Subcutaneous abdominal adipose tissue (tissue), 5 donors: ENCODE results near the gene CCDC60.

ENCODE experiments used
- H3K27ac ChIP-seq: one replicate; pipeline ENCODE4 v1.7.0; 2013; ENCODE audit warnings: low read depth, mild to moderate bottlenecking, inconsistent platforms, low read length, moderate library complexity
- H3K27me3 ChIP-seq, 5 donors: one replicate each; pipeline ENCODE4 v1.7.0; 2013; ENCODE audit warnings: low read length in 5 of 5, inconsistent platforms in 1 of 5; ENCODE audit not compliant: control insufficient read depth in 5 of 5, insufficient read depth in 4 of 5
- H3K36me3 ChIP-seq, 5 donors: one replicate each; pipeline ENCODE4 v1.7.0; 2013; ENCODE audit warnings: low read length in 5 of 5; ENCODE audit not compliant: control insufficient read depth in 5 of 5, insufficient read depth in 5 of 5
- H3K4me1 ChIP-seq, 5 donors: one replicate each; pipeline ENCODE4 v1.7.0; 2013; ENCODE audit warnings: low read length in 5 of 5, mild to moderate bottlenecking in 3 of 5, moderate library complexity in 1 of 5; ENCODE audit not compliant: control insufficient read depth in 5 of 5, insufficient read depth in 5 of 5
- H3K4me3 ChIP-seq, 5 donors: one replicate each; pipeline ENCODE4 v1.7.0; 2013; ENCODE audit warnings: low read length in 5 of 5, low read depth in 1 of 5
- H3K9ac ChIP-seq, 5 donors: one replicate each; pipeline ENCODE4 v1.7.0; 2013; ENCODE audit warnings: low read length in 5 of 5, mild to moderate bottlenecking in 4 of 5, moderate library complexity in 3 of 5
- H3K9me3 ChIP-seq, 5 donors: one replicate each; pipeline ENCODE4 v1.7.0; 2013; ENCODE audit warnings: low read length in 5 of 5; ENCODE audit not compliant: control insufficient read depth in 5 of 5
- donor health status: healthy.
- donor health status: healthy.
- donor health status: healthy.
- donor health status: healthy.
- donor health status: healthy.

CCDC60 gene

DNA sequence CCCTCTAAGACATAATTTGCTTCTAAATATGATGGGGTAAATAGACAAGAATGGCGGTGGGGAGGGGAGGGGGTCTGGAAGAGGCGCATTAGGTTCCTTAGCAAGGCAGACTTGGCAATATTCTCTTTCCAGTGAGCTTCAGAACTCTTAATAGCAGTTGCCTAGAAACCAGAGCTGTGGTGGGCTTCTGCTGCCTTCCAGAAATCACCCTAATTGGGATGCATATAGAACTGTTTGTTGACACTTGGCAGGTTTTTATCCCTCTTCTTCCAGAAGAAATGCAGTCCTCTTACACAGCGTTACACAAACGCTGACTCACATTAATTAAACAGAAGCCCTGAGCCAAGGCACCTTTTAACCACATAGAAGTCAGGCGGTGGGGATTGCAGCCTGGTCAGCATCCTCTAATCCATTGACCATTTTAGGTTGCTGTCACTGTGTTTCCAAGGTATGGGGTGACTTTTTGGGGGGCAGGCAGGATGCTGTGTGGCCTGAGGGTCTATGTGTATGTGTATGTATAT, 114.1 kb downstream of the CCDC60 start:
- no peak overlapping the region for H3K9ac ChIP-seq
- H3K36me3 ChIP-seq, result no peaks in the 10 kb centered on the region
- no peak overlapping the region for H3K27ac ChIP-seq
- H3K9me3 ChIP-seq, result no peaks in the 10 kb centered on the region
- peaks cover 0 to 3% (median 0%) of the 10 kb centered on the region in 5 donors for H3K27me3 ChIP-seq
- H3K4me1 ChIP-seq, result no peaks in the 10 kb centered on the region
- no peak overlapping the region for H3K4me3 ChIP-seq

DNA sequence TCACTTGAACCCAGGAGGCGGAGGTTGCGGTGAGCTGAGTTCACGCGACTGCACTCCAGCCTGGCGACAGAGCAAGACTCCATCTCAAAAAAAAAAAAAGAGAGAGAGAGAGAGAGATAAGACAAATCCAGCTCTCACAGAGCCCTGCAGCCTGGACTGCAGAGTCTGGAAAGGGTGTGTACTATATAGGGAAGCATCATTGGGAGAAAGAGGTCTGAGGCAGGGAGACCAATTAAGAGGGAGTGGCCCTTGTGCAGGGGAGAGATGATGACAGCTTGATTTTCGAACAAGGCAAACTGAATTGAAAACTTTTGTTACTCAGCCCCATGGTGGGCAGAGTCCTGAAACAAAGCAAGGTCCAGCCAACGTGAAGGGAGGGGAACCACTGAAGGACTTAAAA, 116.2 kb downstream of the CCDC60 start:
- no peak overlapping the region for H3K27ac ChIP-seq
- no peak overlapping the region for H3K9ac ChIP-seq
- no peak overlapping the region for H3K4me3 ChIP-seq
- no peaks in the 10 kb centered on the region for H3K9me3 ChIP-seq
- H3K4me1 ChIP-seq, result no peaks in the 10 kb centered on the region
- H3K36me3 ChIP-seq, result no peaks in the 10 kb centered on the region
- H3K27me3 ChIP-seq, result peaks cover 0 to 4% (median 0%) of the 10 kb centered on the region in 5 donors

DNA sequence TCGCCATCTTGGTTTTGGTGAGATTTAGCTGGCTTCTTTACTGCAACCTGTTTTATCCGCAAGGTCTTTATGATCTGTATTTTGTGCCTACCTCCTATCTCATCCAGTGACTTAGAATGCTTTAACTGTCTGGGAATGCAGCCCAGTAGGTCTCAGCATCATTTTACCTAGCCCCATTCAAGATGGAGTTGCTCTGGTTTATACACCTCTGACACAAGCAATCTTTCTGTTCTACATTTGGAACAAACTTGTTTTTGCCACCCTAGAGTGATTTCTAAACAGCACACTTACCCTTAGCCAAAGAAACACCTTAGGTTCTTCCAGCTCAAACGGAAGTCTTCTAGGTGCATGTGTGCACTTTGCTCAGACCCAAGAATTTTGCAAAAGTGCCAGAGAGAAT, 122.3 kb downstream of the CCDC60 start:
- Histone ChIP-seq H3K9ac (no peak overlapping the region), H3K27me3 (peaks cover 0 to 4% (median 3%) of the 10 kb centered on the region in 5 donors), H3K27ac (no peak overlapping the region), H3K9me3 (peaks cover 8 to 19% (median 15%) of the 10 kb centered on the region in 5 donors), H3K4me1 (no peaks in the 10 kb centered on the region), H3K36me3 (no peaks in the 10 kb centered on the region), H3K4me3 (no peak overlapping the region)

DNA sequence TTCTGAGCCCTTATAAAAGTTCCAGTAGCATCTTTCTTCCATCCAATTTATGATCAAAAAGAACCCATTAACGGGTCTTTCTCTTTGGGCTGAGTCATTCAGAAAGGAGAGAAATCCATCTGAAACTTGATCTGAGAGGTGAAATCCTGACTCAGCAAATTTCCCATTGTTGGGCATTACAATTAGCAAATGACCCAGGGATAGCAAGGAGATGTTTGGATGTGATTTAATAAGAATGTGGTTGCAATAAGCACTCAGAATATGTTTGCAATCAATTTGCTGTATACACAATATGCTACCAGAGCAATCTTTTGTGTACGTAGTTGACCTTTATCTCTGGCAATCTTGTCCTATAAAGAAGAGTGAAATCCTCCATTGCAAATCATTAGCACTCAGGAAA, 122.7 kb downstream of the CCDC60 start:
- H3K27me3 ChIP-seq, result peaks cover 0 to 4% (median 3%) of the 10 kb centered on the region in 5 donors
- no peak overlapping the region for H3K9ac ChIP-seq
- no peaks in the 10 kb centered on the region for H3K36me3 ChIP-seq
- H3K4me1 ChIP-seq, result no peaks in the 10 kb centered on the region
- no peak overlapping the region for H3K27ac ChIP-seq
- H3K4me3 ChIP-seq, result no peak overlapping the region
- H3K9me3 ChIP-seq, result peaks cover 8 to 19% (median 15%) of the 10 kb centered on the region in 5 donors

DNA sequence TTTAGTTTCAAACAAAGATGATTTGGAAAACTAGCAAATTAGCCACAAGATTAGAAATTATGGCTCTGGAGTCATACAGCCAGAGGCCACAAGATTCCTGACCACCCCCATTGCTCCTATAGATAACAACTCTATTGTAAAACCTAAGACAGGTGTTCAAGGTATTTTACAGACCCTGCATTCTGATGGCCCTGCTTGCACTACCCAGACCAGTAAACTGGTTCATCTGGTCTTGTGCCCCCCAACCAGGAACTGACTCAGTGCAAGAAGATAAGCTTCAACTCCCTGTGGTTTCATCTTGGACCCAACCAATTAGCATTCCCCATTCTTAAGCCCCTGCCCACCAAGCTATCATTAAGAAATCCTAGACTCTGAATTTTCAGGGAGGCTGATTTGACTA, 125.0 kb downstream of the CCDC60 start:
- Histone ChIP-seq H3K4me3 (no peak overlapping the region), H3K9ac (no peak overlapping the region), H3K27ac (no peak overlapping the region), H3K4me1 (no peaks in the 10 kb centered on the region), H3K27me3 (peaks cover 0 to 4% (median 3%) of the 10 kb centered on the region in 5 donors), H3K9me3 (peaks cover 8 to 19% (median 15%) of the 10 kb centered on the region in 5 donors), H3K36me3 (no peaks in the 10 kb centered on the region)

DNA sequence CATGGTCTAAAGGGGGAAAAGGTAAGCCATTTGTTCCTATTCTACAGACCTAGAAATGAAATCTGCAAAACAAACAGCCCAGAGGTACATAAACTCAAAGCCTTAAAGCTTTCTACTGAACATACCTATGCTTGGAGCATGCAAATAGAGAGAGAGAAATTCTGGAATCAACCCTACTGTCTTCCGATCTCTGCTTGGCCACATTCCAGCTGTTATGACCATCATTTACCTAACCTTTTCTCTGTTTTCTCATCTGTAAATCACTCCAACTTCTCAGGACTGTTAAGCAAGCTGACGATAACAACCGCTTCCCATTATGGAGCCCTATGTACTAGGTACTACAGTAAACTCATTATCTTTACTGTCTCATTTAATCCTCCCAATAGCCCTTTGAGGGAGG, 126.3 kb downstream of the CCDC60 start:
- H3K27me3 ChIP-seq, result peaks cover 0 to 4% (median 0%) of the 10 kb centered on the region in 5 donors
- no peak overlapping the region for H3K4me3 ChIP-seq
- peaks cover 8 to 19% (median 15%) of the 10 kb centered on the region in 5 donors for H3K9me3 ChIP-seq
- H3K36me3 ChIP-seq, result no peaks in the 10 kb centered on the region
- no peak overlapping the region for H3K27ac ChIP-seq
- H3K9ac ChIP-seq, result no peak overlapping the region
- H3K4me1 ChIP-seq, result no peaks in the 10 kb centered on the region

DNA sequence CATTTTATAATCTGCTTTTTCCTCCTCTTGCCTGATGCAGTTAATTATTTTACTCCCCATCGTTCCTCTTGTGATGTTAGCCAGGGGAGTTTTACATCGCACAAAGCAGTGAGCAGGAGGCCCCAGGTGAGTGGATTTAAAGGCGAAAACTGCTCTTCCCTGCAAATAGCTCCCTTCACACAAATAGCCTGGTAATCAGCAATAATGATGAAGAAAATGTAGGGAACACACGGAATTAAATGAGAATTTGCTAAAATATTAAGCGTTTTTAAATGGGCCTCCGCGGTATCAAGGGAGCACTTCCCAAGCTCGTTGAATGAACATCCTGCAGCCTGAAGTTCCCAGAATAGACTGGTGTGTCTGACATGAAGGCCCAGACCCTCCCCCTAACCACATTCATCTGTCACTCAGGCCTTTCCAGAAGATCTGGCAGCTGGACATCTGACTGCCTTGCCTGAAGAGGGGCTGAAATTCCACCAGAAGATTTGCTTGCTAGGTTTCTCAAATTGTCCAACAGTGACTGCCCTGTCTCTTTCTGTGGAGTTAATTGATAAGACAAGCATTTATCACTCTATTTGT, 127.2 kb downstream of the CCDC60 start:
- Histone ChIP-seq H3K9me3 (peaks cover 8 to 19% (median 15%) of the 10 kb centered on the region in 5 donors), H3K4me1 (no peaks in the 10 kb centered on the region), H3K36me3 (no peaks in the 10 kb centered on the region), H3K27me3 (peaks cover 0 to 4% (median 0%) of the 10 kb centered on the region in 5 donors), H3K4me3 (no peak overlapping the region), H3K27ac (no peak overlapping the region), H3K9ac (no peak overlapping the region)

DNA sequence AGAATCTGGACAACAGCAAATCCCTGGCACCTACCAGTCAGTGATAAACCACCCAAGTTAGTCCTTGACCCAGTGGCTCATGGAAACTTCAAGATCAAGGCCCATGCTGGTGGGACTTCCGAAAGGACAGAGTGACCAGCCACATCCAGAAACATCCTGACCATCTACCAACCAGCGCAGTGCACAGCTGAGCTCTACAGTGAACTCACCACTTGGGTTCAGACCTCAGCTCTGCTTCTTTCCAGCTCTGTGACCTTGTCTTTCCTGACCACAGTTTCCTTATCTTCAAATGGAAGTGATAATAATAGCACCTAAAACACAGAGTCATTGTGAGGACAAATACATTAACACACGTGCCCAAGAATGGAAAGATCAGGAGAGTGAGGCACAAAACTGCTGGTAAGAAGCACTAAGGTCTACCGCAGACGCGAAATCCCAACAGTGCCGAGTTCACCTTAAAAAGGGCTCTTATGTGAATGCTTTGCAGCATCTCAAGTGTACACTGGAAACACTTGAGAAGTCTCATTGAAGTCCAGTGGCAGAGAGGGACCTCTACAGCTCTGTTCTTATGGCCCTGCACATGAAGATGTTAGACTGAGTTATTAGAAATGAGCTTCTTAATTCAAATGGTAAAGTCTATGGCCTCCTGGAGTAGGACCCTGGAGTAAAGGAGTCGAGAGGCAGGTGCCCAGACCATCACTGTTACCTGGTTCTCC, 128.8 kb downstream of the CCDC60 start:
- H3K4me1 ChIP-seq, result no peaks in the 10 kb centered on the region
- no peak overlapping the region for H3K27ac ChIP-seq
- H3K36me3 ChIP-seq, result no peaks in the 10 kb centered on the region
- no peak overlapping the region for H3K4me3 ChIP-seq
- no peak overlapping the region for H3K9ac ChIP-seq
- H3K9me3 ChIP-seq, result peaks cover 8 to 19% (median 15%) of the 10 kb centered on the region in 5 donors
- peaks cover 0 to 4% (median 0%) of the 10 kb centered on the region in 5 donors for H3K27me3 ChIP-seq

DNA sequence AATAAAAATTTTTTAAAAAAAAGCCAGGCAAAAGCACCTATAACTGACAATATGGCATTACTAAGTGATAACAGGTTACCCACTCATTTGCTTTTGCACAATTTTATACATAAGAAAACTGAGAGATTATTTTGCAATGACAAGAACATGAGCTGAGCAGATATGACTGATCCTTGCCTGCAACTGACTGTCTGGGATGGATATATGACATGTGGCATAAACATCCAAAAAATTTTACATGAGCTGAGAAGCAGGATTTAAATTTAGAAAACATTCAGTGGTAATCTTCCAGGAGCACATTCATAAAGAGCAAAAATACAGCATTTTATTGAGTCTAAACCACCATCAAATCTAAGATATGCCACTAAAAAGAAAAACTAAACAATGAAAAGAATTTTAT, 133.8 kb downstream of the CCDC60 start:
- Histone ChIP-seq H3K9me3 (peaks cover 0 to under 1% (median 0%) of the 10 kb centered on the region in 5 donors), H3K4me1 (no peaks in the 10 kb centered on the region), H3K4me3 (no peak overlapping the region), H3K36me3 (no peaks in the 10 kb centered on the region), H3K27me3 (peaks cover 0 to 2% (median 0%) of the 10 kb centered on the region in 5 donors), H3K27ac (no peak overlapping the region), H3K9ac (no peak overlapping the region)

DNA sequence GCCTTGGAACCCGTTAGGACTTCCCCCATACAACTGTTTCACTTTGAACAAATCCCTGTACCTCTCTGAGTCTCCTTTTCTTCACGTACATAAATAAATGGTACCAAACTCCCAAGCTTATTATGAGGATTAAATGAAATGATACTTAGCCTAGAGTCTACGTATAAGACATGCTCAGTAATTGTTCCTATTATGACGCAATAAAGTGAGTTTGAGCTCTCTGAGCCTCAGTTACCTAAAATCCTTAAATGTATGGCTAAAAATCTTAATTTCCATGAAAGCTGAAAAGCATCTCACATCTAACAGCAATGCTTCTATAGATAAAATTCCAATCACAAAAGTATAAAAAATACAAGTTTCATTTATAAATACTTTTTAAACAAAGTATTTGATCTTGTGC, 141.1 kb downstream of the CCDC60 start:
- peaks cover 0 to 2% (median 0%) of the 10 kb centered on the region in 5 donors for H3K27me3 ChIP-seq
- H3K27ac ChIP-seq, result no peak overlapping the region
- H3K9ac ChIP-seq, result no peak overlapping the region
- H3K4me3 ChIP-seq, result no peak overlapping the region
- no peaks in the 10 kb centered on the region for H3K36me3 ChIP-seq
- peaks cover 0 to 14% (median 12%) of the 10 kb centered on the region in 5 donors for H3K9me3 ChIP-seq
- H3K4me1 ChIP-seq, result no peaks in the 10 kb centered on the region
